Measurements from ENCODE around the gene SLC34A1. TPM values are rescaled to one million over a fixed set of nuclear protein-coding genes. Genes with fewer than 3 reads are reported as not detected.

The SLC34A1 gene
- total RNA-seq, 1 donor from 2014 or later = not detected

GRCh38 chr5:177446200-177447065, 62.2 kb downstream of the SLC34A1 start, which contains the start of gene PRR7:
TSS of gene PRR7 (plus strand) at chr5:177446814. CDS start at chr5:177455068, 8,254 bp downstream.
- H3K4me3 Mint-ChIP-seq (ENCODE audit: unreplicated experiment) = peak within 1 kb of the TSS; percentile 77
- peaks cover 5% of the 10 kb centered on the region for H3K36me3 Mint-ChIP-seq (ENCODE audit: low read depth, unreplicated experiment)
- peak within 1 kb of the TSS; percentile 79 for H3K9ac ChIP-seq (ENCODE audit: low read length)
- peak within 1 kb of the TSS; percentile 23 for H3K27ac ChIP-seq (ENCODE audit: low read depth, low read length)
- H3K4me1 ChIP-seq (ENCODE audit: insufficient read depth, low read length) = peaks cover 18% of the 10 kb centered on the region
- DNase-seq (ENCODE audit: low read depth) = peak; percentile 62
- H3K36me3 ChIP-seq (ENCODE audit: insufficient read depth, low read length) = no peaks in the 10 kb centered on the region
- peaks cover 21% of the 10 kb centered on the region for H3K4me1 Mint-ChIP-seq (ENCODE audit: low read depth, unreplicated experiment)
- H3K4me3 ChIP-seq (ENCODE audit: insufficient read depth, low read depth, low read length) = peak within 1 kb of the TSS; percentile 65
- H3K79me2 ChIP-seq (ENCODE audit: insufficient read depth, low read length) = no peaks in the 10 kb centered on the region
- no peaks in the 10 kb centered on the region for H3K9me3 ChIP-seq (ENCODE audit: insufficient read depth, low read depth, low read length)
- H4K20me1 ChIP-seq (ENCODE audit: insufficient read depth, low read length) = peaks cover 29% of the 10 kb centered on the region
- no peak for FAIRE-seq
- no peaks in the 10 kb centered on the region for H3K9me3 Mint-ChIP-seq (ENCODE audit: unreplicated experiment)
- H2AFZ ChIP-seq (ENCODE audit: low read depth, low read length) = peak within 1 kb of the TSS; percentile 46
- H3K27me3 ChIP-seq (ENCODE audit: insufficient read depth, low read length) = no peaks in the 10 kb centered on the region
- H3K27me3 Mint-ChIP-seq (ENCODE audit: low read depth, unreplicated experiment) = peaks cover 4% of the 10 kb centered on the region
- peak within 1 kb of the TSS; percentile 29 for H3K27ac Mint-ChIP-seq (ENCODE audit: unreplicated experiment)
- TF ChIP-seq CTCF (IDR thresholded peaks at IDR 0.05; ENCODE audit: insufficient read depth, low read depth, low read length) (no peak), EZH2 (IDR thresholded peaks at IDR 0.05; ENCODE audit: insufficient read depth, low read length) (no peak)
- peak within 1 kb of the TSS; percentile 95 for H3K4me2 ChIP-seq (ENCODE audit: low read length)

GRCh38 chr5:177447066-177447610, 62.9 kb downstream of the SLC34A1 start:
- DNase-seq (ENCODE audit: low read depth) = no peak
- peaks cover 4% of the 10 kb centered on the region for H3K27me3 Mint-ChIP-seq (ENCODE audit: low read depth, unreplicated experiment)

More at GRCh38 chr5:177447066-177447610, 62.9 kb downstream of the SLC34A1 start:
- no peak for TF ChIP-seq EZH2 (IDR thresholded peaks at IDR 0.05; ENCODE audit: insufficient read depth, low read length)
- TF ChIP-seq CTCF (IDR thresholded peaks at IDR 0.05; ENCODE audit: insufficient read depth, low read depth, low read length) = no peak
- Histone ChIP-seq H3K4me1 (ENCODE audit: insufficient read depth, low read length) (peaks cover 18% of the 10 kb centered on the region), H3K27ac (ENCODE audit: low read depth, low read length) (peak overlapping the region; percentile 23), H3K79me2 (ENCODE audit: insufficient read depth, low read length) (no peaks in the 10 kb centered on the region), H3K9ac (ENCODE audit: low read length) (peak overlapping the region; percentile 79), H3K4me2 (ENCODE audit: low read length) (peak overlapping the region; percentile 95), H3K27me3 (ENCODE audit: insufficient read depth, low read length) (no peaks in the 10 kb centered on the region), H4K20me1 (ENCODE audit: insufficient read depth, low read length) (peaks cover 35% of the 10 kb centered on the region), H3K4me3 (ENCODE audit: insufficient read depth, low read depth, low read length) (peak overlapping the region; percentile 65), H2AFZ (ENCODE audit: low read depth, low read length) (no peak overlapping the region), H3K9me3 (ENCODE audit: insufficient read depth, low read depth, low read length) (no peaks in the 10 kb centered on the region), H3K36me3 (ENCODE audit: insufficient read depth, low read length) (no peaks in the 10 kb centered on the region)
- Mint-ChIP-seq H3K27ac (ENCODE audit: unreplicated experiment) (no peak overlapping the region), H3K9me3 (ENCODE audit: unreplicated experiment) (no peaks in the 10 kb centered on the region), H3K4me1 (ENCODE audit: low read depth, unreplicated experiment) (peaks cover 19% of the 10 kb centered on the region), H3K36me3 (ENCODE audit: low read depth, unreplicated experiment) (peaks cover 3% of the 10 kb centered on the region), H3K4me3 (ENCODE audit: unreplicated experiment) (no peak overlapping the region)
- FAIRE-seq = no peak

Measured in astrocyte (in vitro differentiated cells and primary cell).